ENCODE results near the gene HIF1A. TPM values are rescaled to one million over a fixed set of nuclear protein-coding genes. Genes with fewer than 3 reads are reported as not detected.

HIF1A gene
- total and polyA plus RNA-seq, 2 donors (not counting 1 experiment from before 2014, with no cell fraction given) = 44.2 to 261 TPM

GRCh38 chr14:61764342-61765122 lies 69.2 kb downstream of the HIF1A start:
- Mint-ChIP-seq H3K9me3 (ENCODE audit: insufficient read depth) (no peaks in the 10 kb centered on the region), H3K4me3 (no peak overlapping the region), H3K4me1 (peaks cover 36% of the 10 kb centered on the region), H3K27me3 (no peaks in the 10 kb centered on the region), H3K27ac (no peak overlapping the region)
- ATAC-seq (ENCODE audit: low read depth) = no peak
- TF ChIP-seq EZH2 (IDR thresholded peaks at IDR 0.05; ENCODE audit: borderline replicate concordance, insufficient read depth, low read depth, low read length, poor library complexity, severe bottlenecking) = no peak
- TF ChIP-seq, protein P1, sequence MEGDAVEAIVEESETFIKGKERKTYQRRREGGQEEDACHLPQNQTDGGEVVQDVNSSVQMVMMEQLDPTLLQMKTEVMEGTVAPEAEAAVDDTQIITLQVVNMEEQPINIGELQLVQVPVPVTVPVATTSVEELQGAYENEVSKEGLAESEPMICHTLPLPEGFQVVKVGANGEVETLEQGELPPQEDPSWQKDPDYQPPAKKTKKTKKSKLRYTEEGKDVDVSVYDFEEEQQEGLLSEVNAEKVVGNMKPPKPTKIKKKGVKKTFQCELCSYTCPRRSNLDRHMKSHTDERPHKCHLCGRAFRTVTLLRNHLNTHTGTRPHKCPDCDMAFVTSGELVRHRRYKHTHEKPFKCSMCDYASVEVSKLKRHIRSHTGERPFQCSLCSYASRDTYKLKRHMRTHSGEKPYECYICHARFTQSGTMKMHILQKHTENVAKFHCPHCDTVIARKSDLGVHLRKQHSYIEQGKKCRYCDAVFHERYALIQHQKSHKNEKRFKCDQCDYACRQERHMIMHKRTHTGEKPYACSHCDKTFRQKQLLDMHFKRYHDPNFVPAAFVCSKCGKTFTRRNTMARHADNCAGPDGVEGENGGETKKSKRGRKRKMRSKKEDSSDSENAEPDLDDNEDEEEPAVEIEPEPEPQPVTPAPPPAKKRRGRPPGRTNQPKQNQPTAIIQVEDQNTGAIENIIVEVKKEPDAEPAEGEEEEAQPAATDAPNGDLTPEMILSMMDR (IDR thresholded peaks at IDR 0.05) = no peak
- H3K4me3 ChIP-seq (ENCODE audit: control extremely low read depth in 1 of 5, extremely low read depth in 1 of 5, insufficient read depth in 1 of 5, low read depth in 2 of 5, low read length in 4 of 5) = no peak overlapping the region
- no peak overlapping the region for H3K9ac ChIP-seq (ENCODE audit: low read length)
- no CpG with 5 or more reads among the region's 5 CpGs for WGBS (ENCODE audit: insufficient coverage)
- peaks cover 19 to 22% of the 10 kb centered on the region in 2 donors for H3K4me1 ChIP-seq (ENCODE audit: control insufficient read depth in 2 of 2, insufficient read depth in 2 of 2, low read length in 2 of 2)
- ChIA-PET POLR2A (no interaction called here), CTCF (no interaction called here)
- no peaks in the 10 kb centered on the region for H4K20me1 ChIP-seq (ENCODE audit: control insufficient read depth, insufficient read depth, low read length, poor library complexity, severe bottlenecking)
- H3K27ac ChIP-seq (ENCODE audit: low read length in 2 of 2) = no peak overlapping the region
- H2AFZ ChIP-seq (ENCODE audit: insufficient read depth, low read depth, low read length, poor library complexity, severe bottlenecking) = no peak overlapping the region
- DNase-seq = no peak
- no peaks in the 10 kb centered on the region for H3K27me3 ChIP-seq (replicated peaks in 1 of 4; ENCODE audit: control extremely low read depth in 1 of 4, control insufficient read depth in 3 of 4, insufficient read depth in 4 of 4, low read length in 3 of 4)
- H3K9me3 ChIP-seq (ENCODE audit: control extremely low read depth in 1 of 3, control insufficient read depth in 2 of 3, insufficient read depth in 1 of 3, low read length in 2 of 3) = no peaks in the 10 kb centered on the region
- H3K79me2 ChIP-seq (ENCODE audit: control insufficient read depth, insufficient read depth, low read length) = peaks cover 21% of the 10 kb centered on the region
- H3K36me3 ChIP-seq (replicated peaks in 1 of 2; ENCODE audit: control extremely low read depth in 1 of 2, control insufficient read depth in 1 of 2, extremely low read depth in 1 of 2, insufficient read depth in 2 of 2, low read length in 1 of 2) = peaks cover 5 to 8% of the 10 kb centered on the region in 2 experiments
- intact Hi-C loops (cut with micrococcal nuclease) = loop anchor here (5.0 kb wide), 1 partner anchor 1517 kb away; the partner anchor contains the start of gene PPM1A
- H3K4me2 ChIP-seq (replicated peaks; ENCODE audit: low read depth, low read length, poor library complexity, severe bottlenecking) = peak overlapping the region; percentile 90

DNA sequence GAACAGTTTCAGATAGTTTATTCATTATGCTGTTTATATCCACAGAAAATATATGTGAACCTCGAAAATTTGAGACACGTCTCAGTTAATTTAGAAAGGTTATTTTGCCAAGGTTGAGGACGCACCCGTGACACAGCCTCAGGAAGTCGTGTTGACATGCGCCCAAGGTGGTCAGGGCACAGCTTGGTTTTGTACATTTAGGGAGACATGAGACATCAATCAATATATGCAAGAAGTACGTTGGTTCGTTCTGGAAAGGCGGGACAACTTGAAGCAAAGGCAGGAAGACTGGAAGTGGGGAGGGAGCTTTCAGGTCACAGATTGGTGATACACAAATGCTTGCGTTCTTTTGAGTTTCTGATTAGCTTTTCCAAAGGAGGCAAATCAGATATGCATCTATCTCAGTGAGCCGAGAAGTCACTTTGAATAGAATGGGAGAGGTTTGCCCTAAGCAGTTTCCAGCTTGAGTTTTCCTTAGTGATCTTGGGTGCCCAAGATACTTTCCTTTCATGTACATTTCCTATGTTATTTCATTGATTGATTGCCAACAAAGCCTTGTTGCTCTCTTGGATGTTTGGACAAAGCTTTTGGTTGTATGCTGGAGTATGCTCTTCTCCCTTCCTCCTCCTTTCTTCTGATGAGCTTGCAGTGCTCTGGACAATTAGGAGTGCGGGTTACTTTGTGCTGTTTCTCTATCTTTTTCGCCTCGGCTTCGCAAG lies 70.1 kb downstream of the HIF1A start:
- no peaks in the 10 kb centered on the region for H3K9me3 ChIP-seq (ENCODE audit: control extremely low read depth in 1 of 3, control insufficient read depth in 2 of 3, insufficient read depth in 1 of 3, low read length in 2 of 3)
- H3K79me2 ChIP-seq (ENCODE audit: control insufficient read depth, insufficient read depth, low read length) = peaks cover 21% of the 10 kb centered on the region
- Mint-ChIP-seq H3K4me3 (no peak overlapping the region), H3K27me3 (no peaks in the 10 kb centered on the region), H3K27ac (peak overlapping the region; percentile 37), H3K9me3 (ENCODE audit: insufficient read depth) (no peaks in the 10 kb centered on the region), H3K4me1 (peaks cover 36% of the 10 kb centered on the region)
- no peaks in the 10 kb centered on the region for H4K20me1 ChIP-seq (ENCODE audit: control insufficient read depth, insufficient read depth, low read length, poor library complexity, severe bottlenecking)
- WGBS (ENCODE audit: insufficient coverage) = 92% methylated on average over 10 of the region's 15 CpGs
- TF ChIP-seq EZH2 (IDR thresholded peaks at IDR 0.05; ENCODE audit: borderline replicate concordance, insufficient read depth, low read depth, low read length, poor library complexity, severe bottlenecking) = no peak
- TF ChIP-seq, protein P1 (IDR thresholded peaks at IDR 0.05) = no peak
- no peak overlapping the region for H3K27ac ChIP-seq (ENCODE audit: low read length in 2 of 2)
- H2AFZ ChIP-seq (ENCODE audit: insufficient read depth, low read depth, low read length, poor library complexity, severe bottlenecking) = no peak overlapping the region
- CTCF ChIA-PET = interaction anchor here (1.6 kb wide), 1 partner anchor 13 kb away, joined by 3 read pairs; no protein-coding TSS in a partner anchor
- peaks cover 5 to 15% of the 10 kb centered on the region in 2 experiments for H3K36me3 ChIP-seq (replicated peaks in 1 of 2; ENCODE audit: control extremely low read depth in 1 of 2, control insufficient read depth in 1 of 2, extremely low read depth in 1 of 2, insufficient read depth in 2 of 2, low read length in 1 of 2)
- no peak overlapping the region for H3K9ac ChIP-seq (ENCODE audit: low read length)
- POLR2A ChIA-PET = no interaction called here
- peaks cover 19 to 22% of the 10 kb centered on the region in 2 donors for H3K4me1 ChIP-seq (ENCODE audit: control insufficient read depth in 2 of 2, insufficient read depth in 2 of 2, low read length in 2 of 2)
- DNase-seq = no peak
- no peak overlapping the region for H3K4me2 ChIP-seq (replicated peaks; ENCODE audit: low read depth, low read length, poor library complexity, severe bottlenecking)
- no peak for ATAC-seq (ENCODE audit: low read depth)
- intact Hi-C loops (cut with micrococcal nuclease) = no loop called here
- no peak overlapping the region for H3K4me3 ChIP-seq (ENCODE audit: control extremely low read depth in 1 of 5, extremely low read depth in 1 of 5, insufficient read depth in 1 of 5, low read depth in 2 of 5, low read length in 4 of 5)
- no peaks in the 10 kb centered on the region for H3K27me3 ChIP-seq (replicated peaks in 1 of 4; ENCODE audit: control extremely low read depth in 1 of 4, control insufficient read depth in 3 of 4, insufficient read depth in 4 of 4, low read length in 3 of 4)

Measured in B cell (primary cell).